Type B pancreatic cell (in vitro differentiated cells): ENCODE results near the gene CES1. TPM values are rescaled to one million over a fixed set of nuclear protein-coding genes. Genes with fewer than 3 reads are reported as not detected.
"Not testable (repeated sequence)": the region's sequence is repeated elsewhere in the genome, so short reads cannot be mapped to it uniquely, and the experiment has no call there.

Source experiments
- DNase-seq: peaks from one replicate; pipeline ENCODE4 v3.0.0; 2021; ENCODE audit warnings: mixed read lengths; ENCODE audit not compliant: unreplicated experiment; ENCODE audit errors: extremely low spot score
- H3K27ac Mint-ChIP-seq: 2 replicates; pipeline ENCODE4 v1.8.0; 2021; ENCODE audit warnings: mild to moderate bottlenecking, mixed read lengths
- H3K27me3 Mint-ChIP-seq: 2 replicates; pipeline ENCODE4 v1.8.0; 2021; ENCODE audit warnings: mixed read lengths
- H3K36me3 Mint-ChIP-seq: 2 replicates; pipeline ENCODE4 v1.8.0; 2021; ENCODE audit warnings: mixed read lengths
- H3K4me1 Mint-ChIP-seq: one replicate; pipeline ENCODE4 v1.8.0; 2021; ENCODE audit warnings: mixed read lengths; ENCODE audit not compliant: unreplicated experiment
- H3K4me3 Mint-ChIP-seq: 2 replicates; pipeline ENCODE4 v1.8.0; 2021; ENCODE audit warnings: mild to moderate bottlenecking, mixed read lengths
- H3K9me3 Mint-ChIP-seq: 2 replicates; pipeline ENCODE4 v1.8.0; 2021; ENCODE audit warnings: mixed read lengths
- total RNA-seq: library from RNA; stranded (reverse); gene quantifications from 2 replicates; pipeline ENCODE4 v1.2.1, GENCODE V29; 2021; ENCODE audit warnings: low replicate concordance
- TF ChIP-seq, protein P1 (sequence below): fragments of 200-600 bp; sonication (generic); conservative IDR thresholded peaks from 2 replicates; pipeline ENCODE4 v1.5.0; 2021; ENCODE audit warnings: antibody characterized with exemption, mild to moderate bottlenecking

Gene CES1
- total RNA-seq, 1 donor from 2014 or later, result 2.1 TPM

DNA sequence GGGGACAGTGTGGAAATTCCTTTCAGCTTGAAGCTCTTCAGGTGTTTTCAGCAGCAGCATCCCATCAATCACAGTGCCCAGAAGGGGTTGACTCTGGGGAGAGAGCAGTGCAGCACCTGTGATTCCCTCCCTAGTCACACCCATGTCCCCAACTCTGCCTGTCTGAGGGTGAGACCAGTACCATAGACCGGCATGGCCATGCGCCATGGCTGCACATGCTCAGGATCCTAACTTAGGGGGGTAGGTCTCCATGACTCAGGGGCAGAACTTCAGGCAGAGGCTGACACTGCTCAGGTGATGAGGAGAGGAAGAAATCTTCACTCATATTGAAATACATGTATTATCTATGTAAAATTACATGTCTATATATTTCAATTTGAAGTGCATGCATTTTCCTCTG is 19.9 kb downstream of the CES1 start:
- Mint-ChIP-seq H3K27me3 (peaks cover 66% of the 10 kb centered on the region), H3K4me3 (no peak overlapping the region), H3K9me3 (no peaks in the 10 kb centered on the region), H3K4me1 (no peaks in the 10 kb centered on the region), H3K36me3 (no peaks in the 10 kb centered on the region), H3K27ac (no peak overlapping the region)
- no peak for DNase-seq
- TF ChIP-seq, protein P1, sequence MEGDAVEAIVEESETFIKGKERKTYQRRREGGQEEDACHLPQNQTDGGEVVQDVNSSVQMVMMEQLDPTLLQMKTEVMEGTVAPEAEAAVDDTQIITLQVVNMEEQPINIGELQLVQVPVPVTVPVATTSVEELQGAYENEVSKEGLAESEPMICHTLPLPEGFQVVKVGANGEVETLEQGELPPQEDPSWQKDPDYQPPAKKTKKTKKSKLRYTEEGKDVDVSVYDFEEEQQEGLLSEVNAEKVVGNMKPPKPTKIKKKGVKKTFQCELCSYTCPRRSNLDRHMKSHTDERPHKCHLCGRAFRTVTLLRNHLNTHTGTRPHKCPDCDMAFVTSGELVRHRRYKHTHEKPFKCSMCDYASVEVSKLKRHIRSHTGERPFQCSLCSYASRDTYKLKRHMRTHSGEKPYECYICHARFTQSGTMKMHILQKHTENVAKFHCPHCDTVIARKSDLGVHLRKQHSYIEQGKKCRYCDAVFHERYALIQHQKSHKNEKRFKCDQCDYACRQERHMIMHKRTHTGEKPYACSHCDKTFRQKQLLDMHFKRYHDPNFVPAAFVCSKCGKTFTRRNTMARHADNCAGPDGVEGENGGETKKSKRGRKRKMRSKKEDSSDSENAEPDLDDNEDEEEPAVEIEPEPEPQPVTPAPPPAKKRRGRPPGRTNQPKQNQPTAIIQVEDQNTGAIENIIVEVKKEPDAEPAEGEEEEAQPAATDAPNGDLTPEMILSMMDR, result no peak

DNA sequence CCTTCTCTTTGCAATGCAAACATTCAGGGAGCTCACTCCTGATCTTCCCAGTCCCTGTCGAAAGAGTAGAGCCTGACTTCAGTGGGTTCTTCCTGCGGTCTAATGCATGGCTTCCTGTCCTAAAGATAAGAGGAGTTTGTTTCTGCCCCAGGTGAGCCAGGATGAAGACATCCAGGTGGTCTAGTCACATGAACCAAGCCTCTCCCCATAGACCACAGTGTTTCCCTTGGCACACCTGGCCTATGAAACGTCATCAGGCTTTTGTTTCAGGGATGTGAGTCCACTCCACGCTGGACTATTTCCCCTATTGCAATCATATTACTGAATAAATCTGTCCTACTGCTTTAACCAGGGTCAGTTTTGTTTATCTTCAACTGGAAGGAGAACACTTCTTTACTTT is 21.1 kb downstream of the CES1 start:
- DNase-seq, result no peak
- H3K4me1 Mint-ChIP-seq, result no peaks in the 10 kb centered on the region
- no peaks in the 10 kb centered on the region for H3K9me3 Mint-ChIP-seq

DNA sequence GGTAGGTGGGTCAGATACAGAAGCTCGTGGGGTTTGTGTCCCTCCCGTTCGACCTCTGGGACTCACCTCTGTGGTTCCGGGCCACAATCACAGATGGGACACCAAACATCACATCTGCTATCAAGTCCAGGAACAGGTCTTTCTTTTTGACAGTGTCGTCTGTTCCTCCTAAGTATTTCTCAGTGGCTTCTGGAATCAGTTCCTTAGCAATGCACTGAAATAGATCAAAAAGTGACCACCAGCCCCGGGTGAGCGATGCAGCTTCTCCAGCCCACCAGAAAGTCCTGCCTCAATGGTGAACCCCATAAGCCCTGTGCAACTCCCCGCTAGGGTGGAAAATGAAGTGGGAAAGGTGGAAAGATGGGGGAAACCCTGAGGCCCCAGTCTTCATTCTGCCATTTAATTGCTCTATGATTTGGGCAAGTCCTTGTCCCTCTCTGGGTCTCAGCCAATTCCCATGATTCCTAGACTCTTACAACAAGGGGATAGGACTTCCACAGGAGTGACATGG is 22.4 kb downstream of the CES1 start:
- DNase-seq, result no peak
- no peaks in the 10 kb centered on the region for H3K4me1 Mint-ChIP-seq
- H3K9me3 Mint-ChIP-seq, result no peaks in the 10 kb centered on the region
- no peaks in the 10 kb centered on the region for H3K36me3 Mint-ChIP-seq
- H3K27ac Mint-ChIP-seq, result no peak overlapping the region
- H3K27me3 Mint-ChIP-seq, result peaks cover 42% of the 10 kb centered on the region
- TF ChIP-seq, protein P1, result no peak
- no peak overlapping the region for H3K4me3 Mint-ChIP-seq

More for the DNA sequence above, 21.1 kb downstream of the CES1 start:
- H3K27me3 Mint-ChIP-seq, result peaks cover 55% of the 10 kb centered on the region
- no peaks in the 10 kb centered on the region for H3K36me3 Mint-ChIP-seq
- H3K4me3 Mint-ChIP-seq, result no peak overlapping the region
- H3K27ac Mint-ChIP-seq, result no peak overlapping the region
- TF ChIP-seq, protein P1, result no peak

DNA sequence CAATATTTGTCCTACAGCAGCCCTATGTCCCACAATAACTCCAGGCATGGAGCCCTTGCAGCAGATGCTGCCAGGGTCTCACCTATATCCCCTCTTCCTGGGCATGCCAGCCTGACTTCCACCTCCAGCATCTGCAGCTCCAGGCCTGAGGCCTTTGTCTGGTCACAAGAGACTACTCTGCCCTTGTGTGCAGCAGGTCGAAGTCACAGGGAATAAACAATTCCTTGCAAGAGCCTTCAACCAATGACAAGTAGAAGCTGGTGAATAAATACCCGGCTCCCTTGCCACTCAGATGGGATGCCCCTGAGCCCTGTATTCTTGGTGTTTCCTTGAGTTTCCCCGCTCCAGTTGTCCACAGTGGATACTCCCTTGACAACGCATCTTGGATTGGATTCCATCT is 23.0 kb downstream of the CES1 start:
- Mint-ChIP-seq H3K9me3 (no peaks in the 10 kb centered on the region), H3K27ac (no peak overlapping the region), H3K27me3 (peaks cover 35% of the 10 kb centered on the region), H3K36me3 (no peaks in the 10 kb centered on the region), H3K4me3 (no peak overlapping the region), H3K4me1 (no peaks in the 10 kb centered on the region)
- TF ChIP-seq, protein P1, result no peak
- DNase-seq, result peak; percentile 13

DNA sequence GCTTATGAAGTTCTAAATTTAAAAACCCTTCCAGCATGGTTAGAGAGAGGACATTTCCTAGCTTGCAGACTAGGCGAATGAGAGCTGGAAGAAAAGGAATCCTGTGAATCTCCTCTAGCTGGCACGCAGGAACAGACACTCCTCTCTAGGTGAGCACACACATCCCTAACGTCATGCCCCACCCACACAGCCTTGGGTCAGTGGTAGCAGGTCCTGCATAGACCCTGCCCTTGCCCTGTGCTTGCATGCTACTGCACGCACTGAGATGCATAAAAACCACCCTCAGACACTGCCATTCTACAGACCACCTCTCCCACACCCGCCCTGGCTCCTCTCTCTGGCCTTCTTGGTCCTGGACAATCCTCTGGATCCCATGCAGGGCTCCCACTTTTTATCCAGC is 23.5 kb downstream of the CES1 start:
- H3K36me3 Mint-ChIP-seq, result no peaks in the 10 kb centered on the region
- DNase-seq, result no peak
- no peak overlapping the region for H3K4me3 Mint-ChIP-seq
- no peaks in the 10 kb centered on the region for H3K4me1 Mint-ChIP-seq
- no peak overlapping the region for H3K27ac Mint-ChIP-seq
- TF ChIP-seq, protein P1, result no peak
- H3K9me3 Mint-ChIP-seq, result no peaks in the 10 kb centered on the region
- H3K27me3 Mint-ChIP-seq, result peaks cover 31% of the 10 kb centered on the region

DNA sequence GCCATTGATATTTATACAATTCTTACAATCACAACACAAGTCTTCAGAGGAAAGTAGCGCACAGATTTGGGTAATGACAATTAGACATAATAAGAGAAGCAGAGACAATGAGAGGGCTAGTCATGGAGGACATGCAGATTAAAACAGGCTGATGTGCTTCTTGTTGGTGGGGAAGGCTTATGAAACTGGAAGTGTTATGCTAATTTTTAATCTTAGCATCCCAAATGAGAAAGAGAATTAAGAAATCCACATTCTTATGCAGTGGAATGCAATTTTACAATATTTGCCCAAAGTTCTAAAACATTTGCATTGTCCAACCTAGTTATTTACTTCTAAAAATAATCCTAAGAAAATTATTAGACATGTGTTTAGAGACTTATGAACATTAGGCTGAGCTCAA is 24.6 kb downstream of the CES1 start:
- DNase-seq, H3K4me1 Mint-ChIP-seq, H3K4me3 Mint-ChIP-seq, H3K36me3 Mint-ChIP-seq, H3K9me3 Mint-ChIP-seq, H3K27ac Mint-ChIP-seq: not testable (repeated sequence)
- H3K27me3 Mint-ChIP-seq, result peaks cover 23% of the 10 kb centered on the region

DNA sequence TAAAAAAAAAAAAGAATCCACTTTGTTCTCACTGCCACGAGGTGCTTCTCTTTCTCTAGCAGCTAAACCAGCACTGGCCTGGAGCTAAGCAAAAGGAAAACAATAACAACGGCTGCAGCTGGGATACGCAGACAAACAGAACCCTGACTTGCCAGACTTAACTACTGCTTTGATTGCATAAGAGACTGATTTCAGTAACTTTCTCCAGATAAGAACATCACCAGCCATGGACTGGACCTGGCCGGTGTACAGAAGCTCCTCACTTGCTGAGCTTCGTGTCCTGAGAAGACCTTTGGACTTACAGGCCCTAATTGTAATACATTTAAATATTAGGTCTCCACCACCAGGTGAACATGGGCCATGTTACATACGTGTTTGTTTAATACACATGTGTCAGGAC is 27.8 kb downstream of the CES1 start:
- not testable (repeated sequence) for H3K9me3 Mint-ChIP-seq, H3K36me3 Mint-ChIP-seq, H3K4me1 Mint-ChIP-seq, DNase-seq, H3K27me3 Mint-ChIP-seq, H3K4me3 Mint-ChIP-seq, H3K27ac Mint-ChIP-seq

DNA sequence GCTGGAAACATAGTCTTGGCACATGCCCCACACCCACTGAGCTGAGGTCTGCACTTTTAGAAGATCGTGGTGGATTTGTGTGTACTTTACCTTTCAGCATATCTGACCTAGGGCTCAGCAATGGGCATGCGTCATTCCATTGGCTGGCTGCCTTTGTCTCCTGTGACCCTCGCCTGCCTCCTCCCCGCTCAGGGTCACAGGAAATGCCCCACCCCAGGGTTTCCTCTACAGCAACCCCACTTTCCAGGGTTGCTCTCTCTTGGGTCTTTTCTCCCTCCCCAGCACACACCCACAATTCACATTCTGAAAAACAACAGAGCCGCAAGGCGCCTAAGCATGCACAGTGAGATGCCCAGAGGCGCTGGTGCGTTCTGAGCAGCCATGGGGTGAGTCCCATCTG is 29.2 kb downstream of the CES1 start:
- not testable (repeated sequence) for H3K36me3 Mint-ChIP-seq, H3K27ac Mint-ChIP-seq, DNase-seq, H3K9me3 Mint-ChIP-seq, H3K27me3 Mint-ChIP-seq, H3K4me1 Mint-ChIP-seq, H3K4me3 Mint-ChIP-seq

DNA sequence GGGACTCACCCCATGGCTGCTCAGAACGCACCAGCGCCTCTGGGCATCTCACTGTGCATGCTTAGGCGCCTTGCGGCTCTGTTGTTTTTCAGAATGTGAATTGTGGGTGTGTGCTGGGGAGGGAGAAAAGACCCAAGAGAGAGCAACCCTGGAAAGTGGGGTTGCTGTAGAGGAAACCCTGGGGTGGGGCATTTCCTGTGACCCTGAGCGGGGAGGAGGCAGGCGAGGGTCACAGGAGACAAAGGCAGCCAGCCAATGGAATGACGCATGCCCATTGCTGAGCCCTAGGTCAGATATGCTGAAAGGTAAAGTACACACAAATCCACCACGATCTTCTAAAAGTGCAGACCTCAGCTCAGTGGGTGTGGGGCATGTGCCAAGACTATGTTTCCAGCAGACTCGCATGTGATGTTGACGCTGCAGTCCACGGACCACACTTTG is 39.9 kb downstream of the CES1 start:
- not testable (repeated sequence) for H3K27me3 Mint-ChIP-seq, H3K27ac Mint-ChIP-seq, DNase-seq, H3K4me3 Mint-ChIP-seq, H3K4me1 Mint-ChIP-seq, H3K36me3 Mint-ChIP-seq, H3K9me3 Mint-ChIP-seq

DNA sequence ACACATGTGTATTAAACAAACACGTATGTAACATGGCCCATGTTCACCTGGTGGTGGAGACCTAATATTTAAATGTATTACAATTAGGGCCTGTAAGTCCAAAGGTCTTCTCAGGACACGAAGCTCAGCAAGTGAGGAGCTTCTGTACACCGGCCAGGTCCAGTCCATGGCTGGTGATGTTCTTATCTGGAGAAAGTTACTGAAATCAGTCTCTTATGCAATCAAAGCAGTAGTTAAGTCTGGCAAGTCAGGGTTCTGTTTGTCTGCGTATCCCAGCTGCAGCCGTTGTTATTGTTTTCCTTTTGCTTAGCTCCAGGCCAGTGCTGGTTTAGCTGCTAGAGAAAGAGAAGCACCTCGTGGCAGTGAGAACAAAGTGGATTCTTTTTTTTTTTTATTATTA is 41.4 kb downstream of the CES1 start:
- H3K4me3 Mint-ChIP-seq, H3K36me3 Mint-ChIP-seq, H3K27me3 Mint-ChIP-seq, DNase-seq, H3K27ac Mint-ChIP-seq, H3K9me3 Mint-ChIP-seq, H3K4me1 Mint-ChIP-seq: not testable (repeated sequence)
